ENCODE results near the gene SP110.
"Not testable (repeated sequence)": the region's sequence is repeated elsewhere in the genome, so short reads cannot be mapped to it uniquely, and the experiment has no call there.

SP110 gene

GRCh38 chr2:230219419-230220331 lies at the start of gene SP110:
SP110 (minus strand) TSS chr2:230219984; CDS start chr2:230216927, 3,057 bp downstream.
- peak; percentile 93 for DNase-seq (ENCODE audit: low read depth)
- no peaks in the 10 kb centered on the region for H3K9me3 ChIP-seq (ENCODE audit: control insufficient read depth, low read length)
- peak within 1 kb of the TSS; percentile 100 for H3K4me3 ChIP-seq (ENCODE audit: low read length)
- H3K27me3 ChIP-seq (replicated peaks; ENCODE audit: control insufficient read depth, insufficient read depth, low read length) = no peaks in the 10 kb centered on the region
- peaks cover 5% of the 10 kb centered on the region for H3K4me1 ChIP-seq (ENCODE audit: control insufficient read depth, insufficient read depth, low read length)
- peaks cover 17% of the 10 kb centered on the region for H3K36me3 ChIP-seq (ENCODE audit: control insufficient read depth, insufficient read depth, low read length, severe bottlenecking)
- H3K9ac ChIP-seq (ENCODE audit: low read length) = peak within 1 kb of the TSS; percentile 90

DNA sequence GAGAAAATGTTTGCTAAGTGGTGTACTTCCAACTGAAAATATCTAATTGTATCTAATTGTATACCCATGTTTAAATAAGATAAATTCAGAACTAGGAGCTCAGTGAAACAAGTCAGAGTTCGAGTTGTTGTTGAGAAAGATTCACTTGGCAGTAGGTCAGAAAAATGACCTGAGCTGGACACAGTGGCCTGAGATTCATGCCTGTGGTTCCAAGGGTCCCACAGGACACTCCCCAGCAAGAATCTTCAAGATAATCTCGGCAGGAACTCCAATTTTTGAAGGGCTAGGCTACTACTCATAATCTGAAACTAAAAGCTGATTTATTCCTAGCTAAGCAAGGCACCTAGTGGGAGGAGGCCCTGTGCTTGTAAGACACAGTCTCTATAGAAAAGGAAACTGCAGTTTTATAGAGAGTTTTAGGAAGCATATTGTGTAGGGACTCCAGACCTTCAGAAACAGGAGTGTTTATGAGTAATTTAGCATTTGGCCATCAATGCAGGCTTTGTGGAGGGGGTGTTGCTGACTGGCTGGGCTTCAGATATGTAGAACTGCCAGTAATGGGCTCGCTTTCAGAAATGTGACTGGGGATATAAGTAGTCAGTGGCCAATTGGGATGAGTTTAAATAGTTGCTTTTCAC lies 48.9 kb upstream of the SP110 start:
- Histone ChIP-seq H3K9me3 (ENCODE audit: control insufficient read depth, low read length) (no peaks in the 10 kb centered on the region), H3K4me3 (ENCODE audit: low read length) (peak overlapping the region; percentile 29), H3K9ac (ENCODE audit: low read length) (no peak overlapping the region), H3K27me3 (replicated peaks; ENCODE audit: control insufficient read depth, insufficient read depth, low read length) (no peaks in the 10 kb centered on the region), H3K36me3 (ENCODE audit: control insufficient read depth, insufficient read depth, low read length, severe bottlenecking) (no peaks in the 10 kb centered on the region), H3K4me1 (ENCODE audit: control insufficient read depth, insufficient read depth, low read length) (peaks cover 19% of the 10 kb centered on the region)
- DNase-seq (ENCODE audit: low read depth) = peak; percentile 1

DNA sequence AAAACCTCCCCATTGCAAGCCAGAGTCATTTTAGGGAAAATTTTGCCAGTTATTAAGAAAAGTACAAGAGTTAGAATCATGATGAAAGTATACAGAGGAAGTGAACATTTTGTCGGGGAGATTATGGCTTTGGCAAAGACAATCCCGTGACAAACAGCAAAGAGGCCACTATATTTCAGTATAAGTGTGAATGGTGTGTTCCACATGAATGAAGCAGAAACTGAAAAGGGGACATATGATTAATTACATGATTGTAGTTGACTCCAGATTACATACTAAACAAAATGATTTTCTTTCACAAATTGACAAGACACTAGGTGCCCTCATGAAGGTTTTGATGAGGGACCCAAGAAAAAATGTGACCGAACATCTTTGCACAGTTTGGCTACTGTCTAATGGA lies 47.8 kb upstream of the SP110 start:
- H3K36me3 ChIP-seq (ENCODE audit: control insufficient read depth, insufficient read depth, low read length, severe bottlenecking) = no peaks in the 10 kb centered on the region
- no peak overlapping the region for H3K4me3 ChIP-seq (ENCODE audit: low read length)
- peaks cover 19% of the 10 kb centered on the region for H3K4me1 ChIP-seq (ENCODE audit: control insufficient read depth, insufficient read depth, low read length)
- DNase-seq (ENCODE audit: low read depth) = no peak
- no peaks in the 10 kb centered on the region for H3K27me3 ChIP-seq (replicated peaks; ENCODE audit: control insufficient read depth, insufficient read depth, low read length)
- no peak overlapping the region for H3K9ac ChIP-seq (ENCODE audit: low read length)
- H3K9me3 ChIP-seq (ENCODE audit: control insufficient read depth, low read length) = no peaks in the 10 kb centered on the region

- no peak for DNase-seq (ENCODE audit: low read depth)
- Histone ChIP-seq H3K4me1 (ENCODE audit: control insufficient read depth, insufficient read depth, low read length) (peaks cover 19% of the 10 kb centered on the region), H3K36me3 (ENCODE audit: control insufficient read depth, insufficient read depth, low read length, severe bottlenecking) (no peaks in the 10 kb centered on the region), H3K9me3 (ENCODE audit: control insufficient read depth, low read length) (no peaks in the 10 kb centered on the region), H3K4me3 (ENCODE audit: low read length) (no peak overlapping the region), H3K9ac (ENCODE audit: low read length) (no peak overlapping the region), H3K27me3 (replicated peaks; ENCODE audit: control insufficient read depth, insufficient read depth, low read length) (no peaks in the 10 kb centered on the region)
Measured at GRCh38 chr2:230267059-230267458, 47.3 kb upstream of the SP110 start.

GRCh38 chr2:230266638-230267037 lies 46.9 kb upstream of the SP110 start:
- Histone ChIP-seq H3K27me3 (replicated peaks; ENCODE audit: control insufficient read depth, insufficient read depth, low read length) (no peaks in the 10 kb centered on the region), H3K9ac (ENCODE audit: low read length) (no peak overlapping the region), H3K36me3 (ENCODE audit: control insufficient read depth, insufficient read depth, low read length, severe bottlenecking) (no peaks in the 10 kb centered on the region), H3K9me3 (ENCODE audit: control insufficient read depth, low read length) (no peaks in the 10 kb centered on the region), H3K4me3 (ENCODE audit: low read length) (no peak overlapping the region), H3K4me1 (ENCODE audit: control insufficient read depth, insufficient read depth, low read length) (peaks cover 19% of the 10 kb centered on the region)
- no peak for DNase-seq (ENCODE audit: low read depth)

- DNase-seq (ENCODE audit: low read depth); H3K4me3 ChIP-seq (ENCODE audit: low read length); H3K9me3 ChIP-seq (ENCODE audit: control insufficient read depth, low read length); H3K9ac ChIP-seq (ENCODE audit: low read length); H3K36me3 ChIP-seq (ENCODE audit: control insufficient read depth, insufficient read depth, low read length, severe bottlenecking); H3K27me3 ChIP-seq (replicated peaks; ENCODE audit: control insufficient read depth, insufficient read depth, low read length): not testable (repeated sequence)
- peaks cover 19% of the 10 kb centered on the region for H3K4me1 ChIP-seq (ENCODE audit: control insufficient read depth, insufficient read depth, low read length)
Measured at GRCh38 chr2:230264945-230265344, 45.2 kb upstream of the SP110 start.

GRCh38 chr2:230262246-230262645 lies 42.5 kb upstream of the SP110 start:
- Histone ChIP-seq H3K9me3 (ENCODE audit: control insufficient read depth, low read length) (no peaks in the 10 kb centered on the region), H3K4me1 (ENCODE audit: control insufficient read depth, insufficient read depth, low read length) (peaks cover under 1% of the 10 kb centered on the region), H3K9ac (ENCODE audit: low read length) (no peak overlapping the region), H3K36me3 (ENCODE audit: control insufficient read depth, insufficient read depth, low read length, severe bottlenecking) (no peaks in the 10 kb centered on the region), H3K27me3 (replicated peaks; ENCODE audit: control insufficient read depth, insufficient read depth, low read length) (no peaks in the 10 kb centered on the region), H3K4me3 (ENCODE audit: low read length) (no peak overlapping the region)
- no peak for DNase-seq (ENCODE audit: low read depth)

- Histone ChIP-seq H3K27me3 (replicated peaks; ENCODE audit: control insufficient read depth, insufficient read depth, low read length) (peaks cover 3% of the 10 kb centered on the region), H3K9me3 (ENCODE audit: control insufficient read depth, low read length) (no peaks in the 10 kb centered on the region), H3K4me1 (ENCODE audit: control insufficient read depth, insufficient read depth, low read length) (no peaks in the 10 kb centered on the region), H3K36me3 (ENCODE audit: control insufficient read depth, insufficient read depth, low read length, severe bottlenecking) (no peaks in the 10 kb centered on the region), H3K4me3 (ENCODE audit: low read length) (no peak overlapping the region), H3K9ac (ENCODE audit: low read length) (no peak overlapping the region)
- DNase-seq (ENCODE audit: low read depth) = no peak
Measured at GRCh38 chr2:230258483-230258882, 38.7 kb upstream of the SP110 start.

GRCh38 chr2:230256733-230257332 lies 37.0 kb upstream of the SP110 start:
- Histone ChIP-seq H3K4me1 (ENCODE audit: control insufficient read depth, insufficient read depth, low read length) (no peaks in the 10 kb centered on the region), H3K9me3 (ENCODE audit: control insufficient read depth, low read length) (no peaks in the 10 kb centered on the region), H3K9ac (ENCODE audit: low read length) (no peak overlapping the region), H3K36me3 (ENCODE audit: control insufficient read depth, insufficient read depth, low read length, severe bottlenecking) (no peaks in the 10 kb centered on the region), H3K27me3 (replicated peaks; ENCODE audit: control insufficient read depth, insufficient read depth, low read length) (peaks cover 7% of the 10 kb centered on the region), H3K4me3 (ENCODE audit: low read length) (no peak overlapping the region)
- no peak for DNase-seq (ENCODE audit: low read depth)

GRCh38 chr2:230254152-230254881 lies 34.5 kb upstream of the SP110 start:
- no peak overlapping the region for H3K9ac ChIP-seq (ENCODE audit: low read length)
- DNase-seq (ENCODE audit: low read depth) = no peak
- no peaks in the 10 kb centered on the region for H3K4me1 ChIP-seq (ENCODE audit: control insufficient read depth, insufficient read depth, low read length)
- H3K4me3 ChIP-seq (ENCODE audit: low read length) = no peak overlapping the region
- H3K27me3 ChIP-seq (replicated peaks; ENCODE audit: control insufficient read depth, insufficient read depth, low read length) = peaks cover 20% of the 10 kb centered on the region
- no peaks in the 10 kb centered on the region for H3K36me3 ChIP-seq (ENCODE audit: control insufficient read depth, insufficient read depth, low read length, severe bottlenecking)
- H3K9me3 ChIP-seq (ENCODE audit: control insufficient read depth, low read length) = no peaks in the 10 kb centered on the region

- H3K4me1 ChIP-seq (ENCODE audit: control insufficient read depth, insufficient read depth, low read length) = no peaks in the 10 kb centered on the region
- DNase-seq (ENCODE audit: low read depth) = no peak
- no peak overlapping the region for H3K9ac ChIP-seq (ENCODE audit: low read length)
- H3K36me3 ChIP-seq (ENCODE audit: control insufficient read depth, insufficient read depth, low read length, severe bottlenecking) = no peaks in the 10 kb centered on the region
- no peaks in the 10 kb centered on the region for H3K9me3 ChIP-seq (ENCODE audit: control insufficient read depth, low read length)
- no peak overlapping the region for H3K4me3 ChIP-seq (ENCODE audit: low read length)
- H3K27me3 ChIP-seq (replicated peaks; ENCODE audit: control insufficient read depth, insufficient read depth, low read length) = peaks cover 20% of the 10 kb centered on the region
Measured at GRCh38 chr2:230250231-230250630, 30.4 kb upstream of the SP110 start.
